GM06990 (cell line): ENCODE data around the gene GAB1.
A peak's percentile ranks its signal among the peaks of the same experiment; 100 is the strongest.

Experiments used
- DNase-seq: peaks from one replicate; pipeline ENCODE4 v3.0.0-alpha.2; 2011; ENCODE audit not compliant: insufficient read length; ENCODE audit errors: extremely low read depth
- H3K27me3 ChIP-seq: replicated peaks from 2 replicates; pipeline ENCODE4 v1.6.0; 2011; ENCODE audit warnings: low read length; ENCODE audit not compliant: control insufficient read depth, insufficient read depth
- H3K36me3 ChIP-seq: 2 replicates; pipeline ENCODE4 v1.5.1; 2011; ENCODE audit warnings: low read length; ENCODE audit not compliant: control insufficient read depth, insufficient read depth
- H3K4me3 ChIP-seq: replicated peaks from 2 replicates; pipeline ENCODE4 v1.5.1; 2011; ENCODE audit warnings: low read depth, mild to moderate bottlenecking, control low read depth, low read length
- CTCF ChIP-seq: IDR thresholded peaks from 2 replicates; pipeline ENCODE4 v1.5.1; 2011; ENCODE audit warnings: low read length, control low read depth, mild to moderate bottlenecking, inconsistent platforms; ENCODE audit not compliant: insufficient read depth, poor library complexity, severe bottlenecking

Gene GAB1

GRCh38 chr4:143364063-143364462, 27.4 kb downstream of the GAB1 start:
- H3K4me3 ChIP-seq = no peak overlapping the region
- H3K27me3 ChIP-seq = no peaks in the 10 kb centered on the region
- TF ChIP-seq CTCF = no peak
- no peaks in the 10 kb centered on the region for H3K36me3 ChIP-seq
- DNase-seq = no peak

- Histone ChIP-seq H3K36me3 (no peaks in the 10 kb centered on the region), H3K27me3 (no peaks in the 10 kb centered on the region), H3K4me3 (no peak overlapping the region)
- no peak for TF ChIP-seq CTCF
- DNase-seq = no peak
Measured at GRCh38 chr4:143367863-143368262, 31.2 kb downstream of the GAB1 start.

GRCh38 chr4:143369552-143369951, 32.9 kb downstream of the GAB1 start:
- Histone ChIP-seq H3K27me3 (no peaks in the 10 kb centered on the region), H3K36me3 (no peaks in the 10 kb centered on the region), H3K4me3 (no peak overlapping the region)
- no peak for TF ChIP-seq CTCF
- DNase-seq = no peak

GRCh38 chr4:143372093-143372915, 35.6 kb downstream of the GAB1 start:
- no peak for TF ChIP-seq CTCF
- DNase-seq = peak; percentile 40
- Histone ChIP-seq H3K36me3 (no peaks in the 10 kb centered on the region), H3K27me3 (no peaks in the 10 kb centered on the region), H3K4me3 (no peak overlapping the region)

DNA sequence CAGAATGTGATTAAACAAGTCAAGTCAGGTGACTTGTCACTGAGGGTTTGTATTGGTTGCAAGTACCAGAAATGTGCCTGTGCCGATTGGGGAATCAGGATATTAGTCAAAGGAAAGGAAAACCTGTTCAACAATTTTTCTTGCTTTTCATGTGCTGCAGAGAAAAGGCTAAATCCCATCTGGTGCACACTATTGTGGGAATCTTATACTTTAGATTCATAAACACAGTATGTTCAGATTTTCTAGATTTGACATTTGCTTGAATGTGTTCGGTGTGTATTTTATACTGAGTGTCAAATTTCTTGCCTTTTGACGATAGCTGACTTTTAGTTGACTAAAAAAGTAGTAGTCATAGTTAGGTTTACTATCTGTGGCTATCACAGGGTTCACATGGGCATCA, 37.6 kb downstream of the GAB1 start:
- no peaks in the 10 kb centered on the region for H3K36me3 ChIP-seq
- no peak overlapping the region for H3K4me3 ChIP-seq
- TF ChIP-seq CTCF = no peak
- no peaks in the 10 kb centered on the region for H3K27me3 ChIP-seq
- DNase-seq = no peak
